ENCODE data around the gene MEAK7. TPM values are rescaled to one million over a fixed set of nuclear protein-coding genes. Genes with fewer than 3 reads are reported as not detected.

MEAK7 gene
- total RNA-seq, 2 experiments from 2014 or later = 6.3 to 7.0 TPM

DNA sequence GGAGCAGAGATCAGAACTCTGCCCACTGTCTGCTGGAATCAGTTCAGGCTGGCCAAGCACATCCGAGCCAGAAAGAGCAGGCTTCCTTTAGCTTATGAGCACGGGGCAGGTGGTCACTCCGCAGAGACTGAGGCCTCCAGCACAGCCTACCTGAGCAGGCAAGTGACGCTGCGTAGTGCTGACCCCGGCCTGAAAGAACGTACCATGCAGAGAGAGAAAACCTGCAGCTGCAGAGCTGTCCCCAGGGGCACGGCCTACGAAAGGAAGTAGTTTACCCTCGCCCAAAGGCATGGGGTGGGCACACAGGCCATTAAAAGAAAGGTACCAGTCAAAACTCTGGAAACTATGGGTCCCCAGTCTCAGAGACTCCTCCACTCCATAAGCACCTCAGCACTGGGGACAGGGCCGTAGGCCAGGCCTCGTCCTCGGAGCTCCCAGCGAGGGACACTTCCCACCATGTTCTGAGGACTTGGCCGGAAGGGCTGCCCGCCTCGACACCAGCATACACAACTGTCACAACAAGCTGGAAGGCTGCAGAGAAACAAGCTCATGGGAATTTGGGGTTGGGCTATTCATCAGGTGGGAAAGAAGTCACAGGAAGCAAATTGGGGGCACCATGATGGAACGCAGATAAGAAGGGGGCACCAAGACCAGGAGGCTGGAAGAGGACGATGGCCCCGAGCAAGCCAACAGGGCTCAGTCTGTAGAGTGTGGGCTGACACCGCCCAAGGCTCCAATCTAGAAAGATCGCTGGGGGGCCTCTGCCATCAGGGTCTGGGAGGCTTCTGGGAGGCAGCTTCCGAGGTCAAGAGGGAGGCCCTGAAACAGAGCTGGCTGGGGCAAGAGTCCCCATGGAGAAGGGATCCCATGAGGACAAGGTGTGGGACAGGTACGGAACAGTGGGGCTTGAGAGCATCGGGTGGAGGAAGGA is 21.2 kb downstream of the MEAK7 start:
- intact Hi-C loops (cut with micrococcal nuclease) = no loop called here

DNA sequence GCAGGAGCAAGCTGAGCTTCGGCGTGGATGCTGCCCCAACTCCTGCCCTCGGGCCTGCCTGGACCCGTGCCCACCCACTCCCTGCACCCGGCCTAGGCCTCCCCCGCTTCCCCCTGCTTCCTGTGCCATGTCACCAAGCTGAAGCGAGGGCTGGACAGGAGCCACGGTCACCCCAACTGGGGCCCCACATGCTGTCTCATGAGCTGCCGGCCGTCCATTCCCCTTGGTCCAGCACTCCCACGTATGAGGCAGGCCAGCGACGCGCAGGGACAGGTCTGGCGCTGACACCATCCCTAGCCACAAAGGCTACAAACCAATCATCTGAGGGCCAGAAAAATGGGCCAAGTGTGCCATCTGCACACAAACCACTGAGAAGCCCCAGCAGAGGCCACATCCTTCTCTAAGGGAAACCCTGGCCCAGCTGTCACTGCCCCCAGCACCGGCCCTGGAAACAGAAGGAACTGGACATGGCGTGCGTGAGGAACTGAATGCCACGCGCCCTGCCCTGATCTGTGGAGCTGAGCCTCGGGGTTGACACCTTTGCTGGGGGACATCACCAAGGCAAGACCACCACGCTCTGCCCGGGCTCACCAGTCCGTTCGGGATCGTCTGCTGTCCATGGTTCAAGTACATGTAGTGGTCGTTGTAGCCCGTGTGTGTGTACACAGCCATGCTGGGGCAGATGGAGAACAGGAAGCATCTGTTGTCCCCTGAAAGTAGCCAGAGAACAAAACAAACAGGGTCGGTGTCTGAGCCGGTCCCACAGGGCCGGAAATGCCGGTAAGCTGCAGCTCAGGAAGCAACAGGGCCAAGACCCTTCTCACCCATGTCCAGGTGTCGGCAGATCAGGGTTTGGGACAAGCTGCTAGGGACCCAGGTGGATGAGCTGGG is 22.2 kb downstream of the MEAK7 start:
- no peak overlapping the region for H3K4me3 Mint-ChIP-seq
- H3K4me1 Mint-ChIP-seq (ENCODE audit: low read depth) = no peaks in the 10 kb centered on the region
- CTCF ChIA-PET = interaction anchor here (2.0 to 3.2 kb wide), 2 partner anchors 201 to 205 kb away, joined by 10 to 16 read pairs; no protein-coding TSS in a partner anchor
- intact Hi-C loops (cut with micrococcal nuclease) = no loop called here
- no peaks in the 10 kb centered on the region for H3K9me3 Mint-ChIP-seq
- no peak overlapping the region for H3K27ac Mint-ChIP-seq
- peaks cover 5% of the 10 kb centered on the region for H3K36me3 Mint-ChIP-seq (ENCODE audit: low read depth)
- no peak for DNase-seq
- no peaks in the 10 kb centered on the region for H3K27me3 Mint-ChIP-seq (ENCODE audit: low read depth)

More for the DNA sequence above, 21.2 kb downstream of the MEAK7 start:
- CTCF ChIA-PET = interaction anchor here (2.0 to 3.2 kb wide), 2 partner anchors 202 to 206 kb away, joined by 10 to 16 read pairs; no protein-coding TSS in a partner anchor
- DNase-seq = no peak
- Mint-ChIP-seq H3K4me1 (ENCODE audit: low read depth) (no peaks in the 10 kb centered on the region), H3K9me3 (no peaks in the 10 kb centered on the region), H3K27ac (no peak overlapping the region), H3K4me3 (no peak overlapping the region), H3K27me3 (ENCODE audit: low read depth) (no peaks in the 10 kb centered on the region), H3K36me3 (ENCODE audit: low read depth) (peaks cover 5% of the 10 kb centered on the region)

DNA sequence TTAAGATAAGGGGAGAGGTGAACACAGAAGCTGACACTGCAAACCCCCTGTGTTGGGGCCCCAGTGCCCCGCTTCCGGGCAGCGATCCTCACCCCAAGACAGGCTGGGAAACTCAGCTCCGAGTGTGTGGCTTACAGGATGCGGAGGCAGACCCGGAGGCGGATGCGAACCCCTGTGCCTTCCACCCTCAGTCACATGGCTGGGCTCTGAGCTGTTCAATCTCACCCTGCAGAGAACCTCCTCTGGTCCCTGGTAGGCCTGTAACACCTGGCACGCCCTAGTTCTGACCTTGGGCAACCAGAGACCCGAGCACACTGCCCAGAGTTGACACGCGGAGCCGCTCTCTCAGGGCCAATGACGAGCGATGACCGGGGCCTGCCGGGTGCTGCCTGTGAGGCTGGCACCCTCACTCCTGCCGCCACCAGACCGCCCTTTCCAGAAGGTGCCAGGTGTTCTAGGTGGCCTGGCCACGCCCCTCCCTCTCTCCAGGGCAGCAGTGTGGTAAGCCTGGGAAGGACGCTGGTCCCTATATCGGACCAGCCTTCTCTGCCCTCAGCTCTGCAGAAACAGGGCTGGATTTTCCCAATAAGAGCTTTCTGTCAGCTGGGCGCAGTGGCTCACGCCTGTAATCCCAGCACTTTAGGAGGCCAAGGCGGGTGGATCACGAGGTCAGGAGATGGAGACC is 23.3 kb downstream of the MEAK7 start:
- Mint-ChIP-seq H3K36me3 (ENCODE audit: low read depth) (peaks cover 3% of the 10 kb centered on the region), H3K4me1 (ENCODE audit: low read depth) (no peaks in the 10 kb centered on the region), H3K4me3 (no peak overlapping the region), H3K27me3 (ENCODE audit: low read depth) (no peaks in the 10 kb centered on the region), H3K27ac (no peak overlapping the region), H3K9me3 (no peaks in the 10 kb centered on the region)
- intact Hi-C loops (cut with micrococcal nuclease) = no loop called here
- CTCF ChIA-PET = interaction anchor here (3.2 kb wide), 1 partner anchor 204 kb away, joined by 16 read pairs; no protein-coding TSS in a partner anchor
- DNase-seq = no peak

DNA sequence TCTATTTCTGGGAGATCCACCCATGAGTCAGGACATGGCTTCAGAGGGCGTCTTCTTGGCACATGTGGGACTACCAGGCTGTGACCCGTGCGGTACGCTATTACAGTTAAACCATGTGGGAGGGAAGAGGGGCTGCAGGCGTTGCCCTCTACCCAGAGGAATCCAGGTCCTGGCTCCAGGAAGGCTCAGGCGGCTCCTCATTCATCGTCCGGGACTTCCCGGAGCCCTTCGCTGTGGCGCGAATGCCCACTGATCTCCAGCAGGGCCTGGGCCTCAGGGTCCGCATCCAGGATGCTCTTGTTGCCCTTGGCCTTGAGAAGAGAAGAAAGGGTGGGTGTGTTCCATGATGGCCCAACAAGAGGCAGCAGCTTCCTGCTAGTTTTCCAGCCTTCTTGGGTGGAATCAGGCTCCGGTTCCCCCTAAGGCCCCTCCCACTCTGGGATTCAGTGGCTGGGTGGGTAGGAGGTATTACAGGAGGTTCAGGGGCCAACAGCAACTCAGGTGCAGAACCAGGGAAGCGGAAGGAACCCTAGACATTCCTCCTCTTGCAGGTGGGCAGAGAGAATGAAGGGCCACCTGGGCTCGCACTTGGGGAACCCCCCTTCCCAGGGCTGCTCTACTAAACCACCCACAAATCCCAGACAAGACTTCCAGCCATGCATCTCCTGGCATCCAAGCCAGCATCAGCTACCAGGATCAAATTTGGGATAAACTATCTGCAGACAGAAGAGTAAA is 24.6 kb downstream of the MEAK7 start:
- no peak for DNase-seq
- Mint-ChIP-seq H3K9me3 (peaks cover 6% of the 10 kb centered on the region), H3K27me3 (ENCODE audit: low read depth) (no peaks in the 10 kb centered on the region), H3K4me3 (no peak overlapping the region), H3K4me1 (ENCODE audit: low read depth) (no peaks in the 10 kb centered on the region), H3K27ac (no peak overlapping the region), H3K36me3 (ENCODE audit: low read depth) (peaks cover 4% of the 10 kb centered on the region)
- intact Hi-C loops (cut with micrococcal nuclease) = no loop called here
- CTCF ChIA-PET = no interaction called here

- H3K9me3 Mint-ChIP-seq = peaks cover 9% of the 10 kb centered on the region
- intact Hi-C loops (cut with micrococcal nuclease) = no loop called here
- no peak overlapping the region for H3K4me3 Mint-ChIP-seq
- no peaks in the 10 kb centered on the region for H3K27me3 Mint-ChIP-seq (ENCODE audit: low read depth)
- DNase-seq = no peak
- CTCF ChIA-PET = no interaction called here
- H3K36me3 Mint-ChIP-seq (ENCODE audit: low read depth) = peaks cover 5% of the 10 kb centered on the region
- H3K27ac Mint-ChIP-seq = no peak overlapping the region
- H3K4me1 Mint-ChIP-seq (ENCODE audit: low read depth) = no peaks in the 10 kb centered on the region
Observed at GRCh38 chr16:84478172-84478947, 26.1 kb downstream of the MEAK7 start.

- DNase-seq = no peak
- no peaks in the 10 kb centered on the region for H3K27me3 Mint-ChIP-seq (ENCODE audit: low read depth)
- H3K9me3 Mint-ChIP-seq = peaks cover 9% of the 10 kb centered on the region
- peaks cover 5% of the 10 kb centered on the region for H3K36me3 Mint-ChIP-seq (ENCODE audit: low read depth)
- no peak overlapping the region for H3K27ac Mint-ChIP-seq
- CTCF ChIA-PET = interaction anchor here (0.9 kb wide), 1 partner anchor 18 kb away, joined by 3 read pairs; no protein-coding TSS in a partner anchor
- no peaks in the 10 kb centered on the region for H3K4me1 Mint-ChIP-seq (ENCODE audit: low read depth)
- intact Hi-C loops (cut with micrococcal nuclease) = no loop called here
- H3K4me3 Mint-ChIP-seq = no peak overlapping the region
Observed at GRCh38 chr16:84477661-84478060, 26.8 kb downstream of the MEAK7 start.

DNA sequence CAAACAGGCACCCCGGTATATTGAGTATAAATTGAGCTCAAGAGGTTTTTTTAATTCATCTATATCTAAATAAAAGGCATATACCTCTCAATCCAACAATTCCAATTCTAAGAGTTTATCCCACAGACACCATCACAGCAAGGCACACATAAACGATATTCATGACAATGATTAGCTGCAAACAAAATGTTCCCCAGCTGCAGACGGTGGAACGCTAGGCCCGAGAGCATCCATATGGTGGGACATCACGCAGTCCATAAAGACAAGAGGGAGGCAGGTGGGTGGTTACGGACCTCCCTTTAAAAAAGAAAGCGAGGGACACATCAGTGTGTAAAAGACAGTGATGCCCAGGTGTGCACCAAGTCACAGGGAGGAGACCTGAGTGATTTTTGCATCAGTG is 28.1 kb downstream of the MEAK7 start:
- Mint-ChIP-seq H3K9me3 (peaks cover 16% of the 10 kb centered on the region), H3K4me1 (ENCODE audit: low read depth) (no peaks in the 10 kb centered on the region), H3K27ac (no peak overlapping the region), H3K36me3 (ENCODE audit: low read depth) (peaks cover 11% of the 10 kb centered on the region), H3K27me3 (ENCODE audit: low read depth) (no peaks in the 10 kb centered on the region), H3K4me3 (no peak overlapping the region)
- CTCF ChIA-PET = interaction anchor here (0.6 to 0.9 kb wide), 2 partner anchors 52 to 160 kb away, joined by 4 read pairs; no protein-coding TSS in a partner anchor
- no peak for DNase-seq
- intact Hi-C loops (cut with micrococcal nuclease) = no loop called here

DNA sequence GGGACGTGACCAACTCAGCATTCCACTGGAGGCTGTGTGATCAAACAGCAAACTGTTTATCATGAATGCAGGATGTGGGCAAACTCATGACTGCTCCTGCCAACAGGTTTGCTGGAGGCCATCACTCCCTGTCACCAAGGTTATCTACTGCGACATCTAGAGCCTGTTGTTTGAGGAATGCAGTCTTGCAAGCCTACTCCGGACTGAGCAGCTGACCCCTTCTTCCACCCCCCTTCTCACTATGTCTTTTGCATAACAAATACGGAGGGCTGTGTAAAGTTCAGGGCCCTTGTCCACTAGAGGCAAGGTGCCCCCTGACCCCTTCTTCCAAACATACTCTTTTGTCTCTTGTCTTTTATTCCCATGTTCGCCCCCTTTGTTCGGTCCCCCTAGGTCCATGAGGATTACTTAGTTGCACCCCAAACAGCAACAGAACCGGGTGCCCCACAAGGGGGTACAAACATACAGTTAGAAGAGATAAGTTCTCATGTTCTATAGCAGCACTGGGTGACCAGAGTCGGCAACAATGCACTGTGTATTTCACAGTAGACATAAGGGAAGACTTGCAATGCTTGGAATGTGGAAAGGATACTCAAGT is 28.7 kb downstream of the MEAK7 start:
- CTCF ChIA-PET = no interaction called here
- intact Hi-C loops (cut with micrococcal nuclease) = no loop called here
- Mint-ChIP-seq H3K4me3 (no peak overlapping the region), H3K36me3 (ENCODE audit: low read depth) (peaks cover 11% of the 10 kb centered on the region), H3K27ac (no peak overlapping the region), H3K4me1 (ENCODE audit: low read depth) (no peaks in the 10 kb centered on the region), H3K9me3 (peaks cover 16% of the 10 kb centered on the region), H3K27me3 (ENCODE audit: low read depth) (no peaks in the 10 kb centered on the region)
- DNase-seq = no peak

- H3K9me3 Mint-ChIP-seq = peaks cover 24% of the 10 kb centered on the region
- DNase-seq = no peak
- intact Hi-C loops (cut with micrococcal nuclease) = no loop called here
- no peak overlapping the region for H3K4me3 Mint-ChIP-seq
- CTCF ChIA-PET = no interaction called here
- H3K4me1 Mint-ChIP-seq (ENCODE audit: low read depth) = no peaks in the 10 kb centered on the region
- peaks cover 22% of the 10 kb centered on the region for H3K36me3 Mint-ChIP-seq (ENCODE audit: low read depth)
- no peak overlapping the region for H3K27ac Mint-ChIP-seq
- H3K27me3 Mint-ChIP-seq (ENCODE audit: low read depth) = no peaks in the 10 kb centered on the region
Observed at GRCh38 chr16:84471966-84472365, 32.5 kb downstream of the MEAK7 start.

DNA sequence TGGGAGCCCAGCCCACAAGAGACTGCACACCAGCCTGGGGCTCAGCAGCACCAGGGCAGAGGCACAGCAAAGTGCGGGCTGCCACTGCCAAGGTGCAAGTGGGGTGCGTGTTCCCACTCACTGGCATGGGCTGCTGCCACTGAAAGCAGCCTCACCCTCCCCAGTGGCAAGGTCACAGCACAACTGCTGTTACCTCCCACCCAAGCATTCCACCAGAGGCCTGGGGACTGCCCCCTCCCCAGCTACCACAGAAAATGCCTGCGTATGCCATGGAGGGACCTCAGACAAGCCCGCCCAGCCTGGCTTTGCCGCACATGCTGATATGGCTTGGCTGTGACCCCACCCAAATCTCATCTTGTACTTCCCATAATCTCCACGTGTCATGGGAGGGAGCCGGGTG is 33.1 kb downstream of the MEAK7 start:
- Mint-ChIP-seq H3K27me3 (ENCODE audit: low read depth) (no peaks in the 10 kb centered on the region), H3K4me3 (no peak overlapping the region), H3K4me1 (ENCODE audit: low read depth) (no peaks in the 10 kb centered on the region), H3K36me3 (ENCODE audit: low read depth) (peaks cover 28% of the 10 kb centered on the region), H3K9me3 (peaks cover 27% of the 10 kb centered on the region), H3K27ac (no peak overlapping the region)
- intact Hi-C loops (cut with micrococcal nuclease) = no loop called here
- CTCF ChIA-PET = no interaction called here
- DNase-seq = no peak

GRCh38 chr16:84467709-84468108 is 36.8 kb downstream of the MEAK7 start:
- Mint-ChIP-seq H3K27ac (no peak overlapping the region), H3K9me3 (peaks cover 18% of the 10 kb centered on the region), H3K4me3 (no peak overlapping the region), H3K4me1 (ENCODE audit: low read depth) (no peaks in the 10 kb centered on the region), H3K27me3 (ENCODE audit: low read depth) (no peaks in the 10 kb centered on the region), H3K36me3 (ENCODE audit: low read depth) (peaks cover 30% of the 10 kb centered on the region)
- no peak for DNase-seq
- CTCF ChIA-PET = no interaction called here
- intact Hi-C loops (cut with micrococcal nuclease) = no loop called here

All from activated naive CD4-positive, alpha-beta T cell treated with anti-CD3 and anti-CD28 coated beads for 36 hours (primary cell).